NB4 (cell line): ENCODE data around the gene ARHGAP22.

Experiments
- CTCF ChIP-seq: IDR thresholded peaks from one replicate; pipeline ENCODE4 v1.5.1; 2012; ENCODE audit warnings: low read depth, low read length
- MYC ChIP-seq: IDR thresholded peaks from 2 replicates; pipeline ENCODE4 v1.6.1; 2011; ENCODE audit warnings: low read depth, low read length
- POLR2A ChIP-seq: IDR thresholded peaks from 2 replicates; pipeline ENCODE4 v1.6.1; 2011; ENCODE audit warnings: mild to moderate bottlenecking; ENCODE audit not compliant: insufficient read length; ENCODE audit errors: extremely low read depth

GRCh38 chr10:48577158-48577557 lies 27.7 kb downstream of the ARHGAP22 start:
- TF ChIP-seq CTCF (no peak), POLR2A (no peak), MYC (no peak)
